PC-3 (cell line): ENCODE data around the gene BRD8. TPM values are rescaled to one million over a fixed set of nuclear protein-coding genes. Genes with fewer than 3 reads are reported as not detected.

ENCODE experiments used
- ATAC-seq: fragments of 200-7000 bp; cut with Tn5 transposase; 2 replicates; pipeline ENCODE4 v1.9.1; 2020; ENCODE audit warnings: mild to moderate bottlenecking, moderate library complexity
- BruUV-seq: library from RNA; stranded (reverse); fragments of 400-500 nt; replicated peaks from 2 replicates; lab custom pipeline; 2021; lab: Mats Ljungman, UMichigan
- CTCF ChIA-PET: fragments of 300-600 bp; sonication (Branson Sonifier 250); formaldehyde crosslinking; loops from one replicate; lab custom pipeline; 2022; ENCODE audit warnings: antibody characterized with exemption; lab: Charles Lee
- POLR2A ChIA-PET: fragments of 300-600 bp; sonication (Branson Sonifier 250); formaldehyde crosslinking; loops from one replicate; lab custom pipeline; 2022; ENCODE audit warnings: antibody characterized with exemption; ENCODE audit not compliant: unreplicated experiment; lab: Charles Lee
- DNase-seq: peaks from one replicate; pipeline ENCODE4 v3.0.0-alpha.2; 2015
- H2AFZ ChIP-seq: fragments of 300-600 bp; sonication (generic); 2 replicates; pipeline ENCODE4 v1.6.0; 2016; ENCODE audit warnings: antibody characterized with exemption, low read length
- H3F3A ChIP-seq: fragments of 300-600 bp; sonication (generic); one replicate; pipeline ENCODE4 v1.6.0; 2017; ENCODE audit warnings: antibody characterized with exemption, low read length, control low read depth, mild to moderate bottlenecking; ENCODE audit not compliant: unreplicated experiment
- H3K27ac ChIP-seq: fragments of 300-600 bp; sonication (generic); 2 replicates; pipeline ENCODE4 v1.5.1; 2016; ENCODE audit warnings: mild to moderate bottlenecking, low read length
- H3K27me3 ChIP-seq: fragments of 300-600 bp; sonication (generic); 2 replicates; pipeline ENCODE4 v1.6.1; 2016; ENCODE audit warnings: low read length, mixed read lengths
- H3K36me3 ChIP-seq: fragments of 300-600 bp; sonication (generic); 2 replicates; pipeline ENCODE4 v1.6.1; 2016; ENCODE audit warnings: low read depth, mixed run types, low read length, mixed read lengths
- H3K4me1 ChIP-seq: fragments of 300-600 bp; sonication (generic); 2 replicates; pipeline ENCODE4 v1.5.1; 2016; ENCODE audit warnings: low read length; ENCODE audit not compliant: insufficient read depth
- H3K4me2 ChIP-seq: fragments of 300-600 bp; sonication (generic); 2 replicates; pipeline ENCODE4 v1.6.0; 2016; ENCODE audit warnings: low read length
- H3K4me3 ChIP-seq: fragments of 300-600 bp; sonication (generic); 2 replicates; pipeline ENCODE4 v1.5.1; 2016; ENCODE audit warnings: mild to moderate bottlenecking, low read length, mixed read lengths
- H3K79me2 ChIP-seq: fragments of 300-600 bp; sonication (generic); 2 replicates; pipeline ENCODE4 v1.6.1; 2017; ENCODE audit warnings: low read length, mixed read lengths
- H3K9ac ChIP-seq: fragments of 300-600 bp; sonication (generic); 2 replicates; pipeline ENCODE4 v1.6.0; 2016; ENCODE audit warnings: mild to moderate bottlenecking, low read length
- H3K9me2 ChIP-seq: fragments of 300-600 bp; sonication (generic); replicated peaks from 2 replicates; pipeline ENCODE4 v1.6.1; 2016; ENCODE audit warnings: mixed run types, low read length, mixed read lengths
- H3K9me3 ChIP-seq: fragments of 300-600 bp; sonication (generic); 2 replicates; pipeline ENCODE4 v1.6.1; 2016; ENCODE audit warnings: low read length, mixed read lengths
- H4K20me1 ChIP-seq: fragments of 300-600 bp; sonication (generic); 2 replicates; pipeline ENCODE4 v1.6.1; 2016; ENCODE audit warnings: low read length, mixed read lengths
- EZH2 ChIP-seq: fragments of 300-600 bp; sonication (generic); IDR thresholded peaks from one replicate; pipeline ENCODE4 v1.6.1; 2017; ENCODE audit warnings: antibody characterized with exemption, mild to moderate bottlenecking, low read length; ENCODE audit not compliant: unreplicated experiment
- EZH2phosphoT487 ChIP-seq: fragments of 300-600 bp; sonication (generic); IDR thresholded peaks from 2 replicates; pipeline ENCODE4 v1.6.1; 2018; ENCODE audit warnings: mild to moderate bottlenecking, antibody characterized with exemption, low read length, borderline replicate concordance
- intact Hi-C: fragments of 100-400 bp; cut with micrococcal nuclease; formaldehyde crosslinking; loops from 2 replicates; pipeline ENCODE4 v1.9.0; 2023
- total RNA-seq: library from RNA; depleted of rRNA; stranded (reverse); fragments of >200 nt; gene quantifications from 2 replicates; pipeline ENCODE4 v1.2.3, GENCODE V29; 2014
- TF ChIP-seq, protein P1 (sequence below): fragments of 300-600 bp; sonication (generic); conservative IDR thresholded peaks from 2 replicates; pipeline ENCODE4 v1.5.1; 2017; ENCODE audit warnings: antibody characterized with exemption, low read depth, mild to moderate bottlenecking, low read length

Gene BRD8
- total RNA-seq, 1 experiment from 2014 or later: 35.6 TPM

- POLR2A ChIA-PET: no interaction called here
- Histone ChIP-seq H3F3A (no peaks in the 10 kb centered on the region), H3K9me3 (no peaks in the 10 kb centered on the region), H3K4me2 (no peak overlapping the region), H3K27me3 (no peaks in the 10 kb centered on the region), H3K36me3 (no peaks in the 10 kb centered on the region), H3K9ac (no peak overlapping the region), H3K9me2 (no peaks in the 10 kb centered on the region), H4K20me1 (no peaks in the 10 kb centered on the region), H3K79me2 (no peaks in the 10 kb centered on the region), H3K27ac (no peak overlapping the region), H2AFZ (no peak overlapping the region), H3K4me3 (no peak overlapping the region), H3K4me1 (peaks cover 16% of the 10 kb centered on the region; the same call in 1 of the 2 replicates)
- no TSS peak for BruUV-seq
- DNase-seq: no peak
- CTCF ChIA-PET: no interaction called here
- TF ChIP-seq, protein P1, sequence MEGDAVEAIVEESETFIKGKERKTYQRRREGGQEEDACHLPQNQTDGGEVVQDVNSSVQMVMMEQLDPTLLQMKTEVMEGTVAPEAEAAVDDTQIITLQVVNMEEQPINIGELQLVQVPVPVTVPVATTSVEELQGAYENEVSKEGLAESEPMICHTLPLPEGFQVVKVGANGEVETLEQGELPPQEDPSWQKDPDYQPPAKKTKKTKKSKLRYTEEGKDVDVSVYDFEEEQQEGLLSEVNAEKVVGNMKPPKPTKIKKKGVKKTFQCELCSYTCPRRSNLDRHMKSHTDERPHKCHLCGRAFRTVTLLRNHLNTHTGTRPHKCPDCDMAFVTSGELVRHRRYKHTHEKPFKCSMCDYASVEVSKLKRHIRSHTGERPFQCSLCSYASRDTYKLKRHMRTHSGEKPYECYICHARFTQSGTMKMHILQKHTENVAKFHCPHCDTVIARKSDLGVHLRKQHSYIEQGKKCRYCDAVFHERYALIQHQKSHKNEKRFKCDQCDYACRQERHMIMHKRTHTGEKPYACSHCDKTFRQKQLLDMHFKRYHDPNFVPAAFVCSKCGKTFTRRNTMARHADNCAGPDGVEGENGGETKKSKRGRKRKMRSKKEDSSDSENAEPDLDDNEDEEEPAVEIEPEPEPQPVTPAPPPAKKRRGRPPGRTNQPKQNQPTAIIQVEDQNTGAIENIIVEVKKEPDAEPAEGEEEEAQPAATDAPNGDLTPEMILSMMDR: no peak
- TF ChIP-seq EZH2 (no peak), EZH2phosphoT487 (no peak)
- intact Hi-C loops: no loop called here
- ATAC-seq: no peak
These were observed 71.2 kb downstream of the BRD8 start for GRCh38 chr5:138107213-138107612.

GRCh38 chr5:138105709-138106108 lies 72.7 kb downstream of the BRD8 start:
- Histone ChIP-seq H2AFZ (no peak overlapping the region), H3K9me2 (no peaks in the 10 kb centered on the region), H3K27ac (no peak overlapping the region), H3K36me3 (no peaks in the 10 kb centered on the region), H3K79me2 (no peaks in the 10 kb centered on the region), H3K4me3 (no peak overlapping the region), H3K4me2 (no peak overlapping the region), H3K9me3 (no peaks in the 10 kb centered on the region), H3K9ac (no peak overlapping the region), H3K27me3 (no peaks in the 10 kb centered on the region), H4K20me1 (no peaks in the 10 kb centered on the region), H3K4me1 (0 out of 2 replicates have a peak, but pooled peaks cover 9% of the 10 kb centered on the region), H3F3A (no peaks in the 10 kb centered on the region)
- no TSS peak for BruUV-seq
- CTCF ChIA-PET: no interaction called here
- TF ChIP-seq, protein P1: no peak
- TF ChIP-seq EZH2phosphoT487 (no peak), EZH2 (no peak)
- POLR2A ChIA-PET: no interaction called here
- ATAC-seq: no peak
- DNase-seq: no peak
- intact Hi-C loops: no loop called here

GRCh38 chr5:138103319-138103637 lies 75.2 kb downstream of the BRD8 start:
- no peaks in the 10 kb centered on the region for H3K4me1 ChIP-seq
- H3K9me2 ChIP-seq: no peaks in the 10 kb centered on the region
- no peaks in the 10 kb centered on the region for H3K36me3 ChIP-seq
- CTCF ChIA-PET: no interaction called here
- H3K9ac ChIP-seq: no peak overlapping the region
- intact Hi-C loops: no loop called here
- H2AFZ ChIP-seq: no peak overlapping the region
- H3K27ac ChIP-seq: no peak overlapping the region
- H3F3A ChIP-seq: no peaks in the 10 kb centered on the region
- H4K20me1 ChIP-seq: no peaks in the 10 kb centered on the region
- no TSS peak for BruUV-seq
- ATAC-seq (no peak), DNase-seq (no peak)
- POLR2A ChIA-PET: no interaction called here
- TF ChIP-seq, protein P1: no peak
- TF ChIP-seq EZH2phosphoT487: no peak
- H3K4me2 ChIP-seq: no peak overlapping the region
- H3K4me3 ChIP-seq: no peak overlapping the region
- no peaks in the 10 kb centered on the region for H3K79me2 ChIP-seq
- H3K27me3 ChIP-seq: no peaks in the 10 kb centered on the region
- no peaks in the 10 kb centered on the region for H3K9me3 ChIP-seq
